C4-2B (cell line): ENCODE data around the gene RADIL.

Experiments used
- H3K27ac ChIP-seq: fragments of 450-650 bp; 2 replicates; pipeline ENCODE4 v1.5.1; 2017
- CTCF ChIP-seq: fragments of 450-650 bp; conservative IDR thresholded peaks from 2 replicates; pipeline ENCODE4 v1.5.1; 2017; ENCODE audit warnings: mild to moderate bottlenecking
- ZFX ChIP-seq: fragments of 450-650 bp; IDR thresholded peaks from 2 replicates; pipeline ENCODE4 v1.6.1; 2017

Gene RADIL

GRCh38 chr7:4888161-4888560, 4.6 kb upstream of the RADIL start:
- TF ChIP-seq CTCF (no peak), ZFX (no peak)
- no peak overlapping the region for H3K27ac ChIP-seq

DNA sequence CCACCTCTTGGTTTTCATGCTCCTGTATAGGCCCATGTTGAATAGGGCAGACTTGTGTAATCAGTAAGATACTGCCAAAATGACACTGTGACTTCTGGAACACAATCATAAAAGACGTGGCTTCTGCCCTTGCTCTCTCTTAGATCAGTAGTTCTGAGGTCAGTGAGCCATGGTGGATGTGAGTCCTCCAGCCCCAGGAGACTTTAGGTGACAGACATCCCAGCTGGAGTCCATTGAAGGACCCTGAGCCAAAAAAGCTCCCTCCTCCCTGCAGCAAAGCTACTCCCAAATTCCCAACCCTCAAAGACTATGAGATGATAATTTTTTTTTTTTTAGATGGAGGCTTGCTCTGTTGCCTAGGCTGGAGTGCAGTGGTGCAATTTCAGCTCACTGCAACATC, 3.2 kb upstream of the RADIL start:
- TF ChIP-seq ZFX, result no peak
- TF ChIP-seq CTCF, result no peak
- H3K27ac ChIP-seq, result no peak overlapping the region

GRCh38 chr7:4885317-4885807, 1.8 kb upstream of the RADIL start:
- TF ChIP-seq ZFX, result no peak
- no peak for TF ChIP-seq CTCF
- no peak overlapping the region for H3K27ac ChIP-seq

DNA sequence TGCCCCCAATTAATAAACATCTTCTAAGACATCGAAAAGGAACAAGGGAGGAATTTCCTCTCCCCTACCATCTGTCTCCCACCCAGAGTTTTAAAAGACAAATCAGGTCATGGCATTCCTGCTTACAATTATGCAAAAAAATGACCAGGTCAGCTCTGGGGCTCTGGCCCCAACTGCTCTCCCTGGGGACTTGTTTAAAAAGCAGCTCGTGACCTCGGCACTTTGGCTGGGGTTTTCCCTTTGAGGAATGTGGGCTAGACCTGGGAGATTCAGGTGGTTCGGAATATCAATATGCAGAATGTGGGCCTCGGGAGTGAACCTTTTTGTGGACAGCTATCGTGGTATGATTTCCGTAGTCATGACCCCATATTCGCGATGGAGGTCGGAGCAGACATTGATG, 648 bp upstream of the RADIL start:
- H3K27ac ChIP-seq, result no peak overlapping the region
- no peak for TF ChIP-seq ZFX
- no peak for TF ChIP-seq CTCF

- TF ChIP-seq ZFX (no peak), CTCF (no peak)
- H3K27ac ChIP-seq, result no peak overlapping the region
These were observed 514 bp downstream of the RADIL start for GRCh38 chr7:4883033-4883371.

- TF ChIP-seq ZFX (no peak), CTCF (no peak)
- H3K27ac ChIP-seq, result no peak overlapping the region
These were observed 1.1 kb downstream of the RADIL start for GRCh38 chr7:4882169-4883032.

- TF ChIP-seq ZFX, result no peak
- TF ChIP-seq CTCF, result no peak
- no peak overlapping the region for H3K27ac ChIP-seq
These were observed 3.3 kb downstream of the RADIL start for GRCh38 chr7:4880218-4880617.
